ENCODE measurements around the gene PCDHGA8.
"Not testable (repeated sequence)": the region's sequence is repeated elsewhere in the genome, so short reads cannot be mapped to it uniquely, and the experiment has no call there.

PCDHGA8 gene

DNA sequence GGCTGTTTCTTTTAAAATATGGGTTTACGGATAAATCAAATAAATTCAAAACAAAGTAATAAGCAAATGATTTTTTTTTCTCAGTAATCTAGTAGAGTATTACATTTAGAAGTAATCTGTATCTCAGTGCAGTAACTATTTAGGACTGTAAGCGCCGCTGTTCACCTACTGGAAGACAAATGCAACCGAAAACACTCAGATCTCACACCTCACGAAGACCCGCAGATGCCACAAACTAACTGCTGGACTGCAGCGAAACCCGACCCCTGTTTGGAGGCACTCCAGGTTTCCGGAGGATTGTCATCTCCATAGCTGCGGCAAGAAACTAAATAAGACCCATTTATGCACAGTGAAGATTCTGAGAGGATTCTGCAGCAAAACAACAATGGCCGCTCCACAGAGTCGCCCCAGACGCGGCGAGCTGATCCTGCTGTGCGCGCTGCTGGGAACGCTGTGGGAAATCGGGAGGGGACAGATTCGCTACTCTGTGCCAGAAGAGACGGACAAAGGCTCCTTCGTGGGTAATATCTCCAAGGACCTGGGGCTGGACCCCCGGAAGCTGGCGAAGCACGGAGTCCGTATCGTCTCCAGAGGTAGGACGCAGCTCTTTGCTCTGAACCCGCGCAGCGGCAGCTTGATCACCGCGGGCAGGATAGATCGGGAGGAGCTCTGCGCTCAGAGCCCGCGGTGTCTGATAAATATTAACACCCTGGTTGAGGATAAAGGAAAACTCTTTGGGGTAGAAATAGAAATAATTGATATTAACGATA is at the start of gene PCDHGA8:
Gene PCDHGA8 (plus strand): TSS at position 205 of the 770 bp plus-strand sequence. CDS start 181 bp downstream, at position 386.
- DNase-seq (ENCODE audit: low read depth in 2 of 2): no peak

DNA sequence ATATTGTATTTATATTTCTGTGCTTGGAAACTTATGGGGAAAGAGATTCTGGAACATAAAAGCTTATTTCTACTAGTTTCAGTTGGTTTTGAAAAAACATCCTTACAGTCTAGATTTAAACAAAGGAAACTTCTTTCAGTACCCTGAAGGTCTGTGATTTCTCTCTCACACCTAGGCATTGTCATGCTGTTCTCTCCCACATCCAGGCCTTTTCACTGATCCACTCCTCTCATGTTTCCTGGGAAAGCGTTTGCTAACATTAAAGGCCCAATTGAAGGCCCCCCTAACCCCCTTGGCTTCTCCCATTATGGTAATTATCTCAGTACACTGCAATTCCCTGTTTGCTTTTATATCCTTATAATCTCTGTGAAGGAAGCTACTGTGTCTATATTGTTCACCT is 49.7 kb upstream of the PCDHGA8 start:
- no peak for DNase-seq (ENCODE audit: low read depth in 2 of 2)

DNA sequence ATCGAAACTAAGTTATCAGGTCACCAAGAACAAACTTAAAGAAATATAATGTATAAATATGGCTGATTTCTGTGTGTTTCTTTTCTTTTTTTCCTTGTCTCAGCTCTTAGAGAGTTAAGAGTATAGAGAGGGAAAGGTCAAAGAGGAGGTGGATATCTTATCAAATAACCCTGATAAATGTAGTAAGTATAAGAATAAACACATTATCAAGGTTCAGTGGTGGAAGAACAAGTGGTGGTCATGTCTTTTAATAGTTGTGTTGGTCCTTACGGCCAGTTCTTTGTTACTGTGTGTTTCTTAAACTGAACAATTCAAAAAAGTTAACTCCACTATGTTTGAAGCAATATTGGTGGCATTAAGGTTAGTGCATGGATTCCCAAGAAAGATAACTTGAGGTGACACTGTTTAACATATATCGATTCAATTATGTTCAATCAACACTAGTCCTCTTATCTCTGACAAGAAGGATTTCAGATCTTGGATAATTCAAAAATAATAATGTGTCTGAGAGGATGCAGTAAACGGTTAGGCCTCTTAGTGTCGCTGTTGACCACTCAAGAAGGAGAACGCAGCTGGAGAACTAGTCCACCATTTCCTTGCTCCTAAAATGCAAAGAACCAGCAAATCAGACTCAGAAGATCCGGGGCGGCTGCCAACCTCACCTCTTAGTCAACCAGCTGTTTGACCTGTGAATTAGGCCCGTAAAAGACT is 49.0 kb upstream of the PCDHGA8 start, which contains the start of gene PCDHGA3:
Gene PCDHGA3 (plus strand): TSS at position 588 of the 711 bp plus-strand sequence. CDS start 205 bp downstream, outside the sequence.
- no peak for DNase-seq (ENCODE audit: low read depth in 2 of 2)

DNA sequence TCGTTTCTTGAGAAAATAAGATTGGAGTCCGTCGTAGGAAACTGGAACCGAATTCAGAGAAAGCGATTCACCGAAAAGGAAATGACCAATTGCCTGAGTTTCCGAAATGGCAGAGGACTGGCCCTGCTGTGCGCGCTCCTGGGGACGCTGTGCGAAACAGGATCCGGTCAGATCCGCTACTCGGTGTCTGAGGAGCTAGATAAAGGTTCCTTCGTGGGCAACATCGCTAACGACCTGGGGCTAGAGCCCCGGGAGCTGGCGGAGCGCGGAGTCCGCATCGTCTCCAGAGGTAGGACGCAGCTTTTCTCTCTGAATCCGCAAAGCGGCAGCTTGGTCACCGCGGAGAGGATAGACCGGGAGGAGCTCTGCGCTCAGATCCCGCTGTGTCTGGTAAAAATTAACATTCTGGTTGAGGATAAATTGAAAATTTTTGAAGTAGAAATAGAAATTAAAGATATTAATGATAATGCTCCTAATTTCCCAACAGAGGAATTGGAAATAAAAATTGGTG is 48.4 kb upstream of the PCDHGA8 start:
- DNase-seq (ENCODE audit: low read depth in 2 of 2): no peak

DNA sequence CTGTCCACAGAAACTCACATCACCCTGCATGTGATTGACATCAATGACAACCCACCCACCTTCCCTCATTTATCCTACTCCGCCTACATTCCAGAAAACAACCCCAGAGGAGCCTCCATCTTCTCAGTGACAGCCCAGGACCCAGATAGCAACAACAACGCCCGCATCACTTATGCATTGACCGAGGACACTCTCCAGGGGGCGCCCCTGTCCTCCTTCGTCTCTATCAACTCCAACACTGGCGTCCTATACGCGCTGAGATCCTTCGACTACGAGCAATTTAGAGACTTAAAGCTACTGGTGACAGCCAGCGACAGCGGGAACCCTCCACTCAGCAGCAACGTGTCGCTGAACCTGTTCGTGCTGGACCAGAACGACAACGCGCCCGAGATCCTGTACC is 47.1 kb upstream of the PCDHGA8 start:
- DNase-seq (ENCODE audit: low read depth in 2 of 2): no peak

DNA sequence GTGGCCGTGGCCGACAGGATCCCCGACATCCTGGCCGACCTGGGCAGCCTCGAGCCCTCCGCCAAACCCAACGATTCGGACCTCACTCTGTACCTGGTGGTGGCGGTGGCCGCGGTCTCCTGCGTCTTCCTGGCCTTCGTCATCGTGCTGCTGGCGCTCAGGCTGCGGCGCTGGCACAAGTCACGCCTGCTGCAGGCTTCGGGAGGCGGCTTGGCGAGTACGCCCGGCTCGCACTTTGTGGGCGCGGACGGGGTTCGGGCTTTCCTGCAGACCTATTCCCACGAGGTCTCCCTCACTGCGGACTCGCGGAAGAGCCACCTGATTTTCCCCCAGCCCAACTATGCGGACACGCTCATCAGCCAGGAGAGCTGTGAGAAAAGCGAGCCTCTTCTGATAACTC is 46.4 kb upstream of the PCDHGA8 start:
- DNase-seq (ENCODE audit: low read depth in 2 of 2): not testable (repeated sequence)

DNA sequence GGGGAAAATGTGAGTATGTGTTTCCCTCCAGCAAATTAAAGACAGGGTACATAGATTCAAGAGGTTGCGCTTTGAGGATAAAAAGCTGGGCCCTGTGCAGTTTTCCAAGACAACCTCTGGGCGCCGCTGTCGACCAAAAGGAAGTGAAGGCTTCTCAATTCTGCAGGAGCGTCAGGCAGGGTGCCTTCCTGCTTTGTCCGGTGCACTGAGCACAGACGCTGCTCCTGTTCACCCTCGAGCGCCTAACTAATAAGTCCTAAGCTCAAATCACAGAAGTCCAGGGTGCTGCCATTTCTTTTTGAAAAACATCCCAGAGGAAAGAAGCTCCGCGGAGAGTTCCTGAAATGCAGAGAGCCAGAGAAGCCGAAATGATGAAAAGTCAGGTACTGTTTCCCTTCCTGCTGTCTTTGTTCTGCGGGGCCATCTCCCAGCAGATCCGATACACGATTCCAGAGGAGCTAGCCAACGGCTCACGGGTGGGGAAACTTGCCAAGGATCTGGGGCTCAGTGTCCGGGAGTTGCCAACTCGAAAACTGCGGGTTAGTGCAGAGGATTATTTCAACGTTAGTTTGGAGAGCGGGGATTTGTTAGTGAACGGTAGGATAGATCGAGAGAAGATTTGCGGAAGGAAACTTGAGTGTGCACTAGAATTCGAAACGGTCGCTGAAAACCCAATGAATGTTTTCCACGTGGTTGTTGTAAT is 42.4 kb upstream of the PCDHGA8 start, which contains the start of gene PCDHGB1:
Gene PCDHGB1 (plus strand): TSS at position 183 of the 703 bp plus-strand sequence. CDS start 162 bp downstream, at position 345.
- DNase-seq (ENCODE audit: low read depth in 2 of 2): no peak

DNA sequence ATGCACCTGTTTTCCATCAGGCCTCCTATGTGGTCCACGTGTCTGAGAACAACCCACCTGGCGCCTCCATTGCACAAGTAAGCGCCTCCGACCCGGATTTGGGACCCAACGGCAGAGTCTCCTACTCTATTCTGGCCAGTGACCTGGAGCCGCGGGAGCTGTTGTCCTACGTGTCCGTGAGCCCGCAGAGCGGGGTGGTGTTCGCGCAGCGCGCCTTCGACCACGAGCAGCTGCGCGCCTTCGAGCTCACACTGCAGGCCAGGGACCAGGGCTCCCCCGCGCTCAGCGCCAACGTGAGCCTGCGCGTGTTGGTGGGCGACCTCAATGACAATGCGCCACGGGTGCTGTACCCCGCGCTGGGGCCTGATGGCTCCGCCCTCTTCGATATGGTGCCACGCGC is 40.8 kb upstream of the PCDHGA8 start:
- no peak for DNase-seq (ENCODE audit: low read depth in 2 of 2)

DNA sequence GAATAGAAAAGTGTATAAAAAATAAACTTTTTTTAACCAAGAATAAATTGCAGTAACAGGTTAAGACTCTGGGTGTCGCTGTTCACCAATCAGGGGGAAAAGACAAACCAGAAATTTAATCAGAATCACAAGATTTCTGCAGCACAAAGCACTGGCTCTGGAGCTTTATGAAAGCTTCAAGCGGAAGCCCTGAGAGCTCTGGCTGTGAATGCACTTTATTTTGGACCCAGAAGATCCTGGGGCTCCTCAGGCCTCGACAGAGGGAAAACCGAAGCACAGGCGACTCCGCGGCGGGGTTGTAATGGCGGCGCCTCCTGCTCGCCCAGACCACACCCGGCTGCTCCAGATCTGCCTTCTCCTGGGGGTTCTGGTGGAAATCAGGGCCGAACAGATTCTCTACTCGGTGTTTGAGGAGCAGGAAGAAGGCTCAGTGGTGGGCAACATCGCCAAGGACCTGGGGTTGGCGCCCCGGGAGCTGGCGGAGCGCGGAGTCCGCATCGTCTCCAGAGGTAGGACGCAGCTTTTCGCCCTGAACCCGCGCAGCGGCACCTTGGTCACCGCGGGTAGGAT is 37.4 kb upstream of the PCDHGA8 start, which contains the start of gene PCDHGA4:
Gene PCDHGA4 (plus strand): TSS at position 122 of the 570 bp plus-strand sequence. CDS start 87 bp downstream, at position 209.
- no peak for DNase-seq (ENCODE audit: low read depth in 2 of 2)

DNA sequence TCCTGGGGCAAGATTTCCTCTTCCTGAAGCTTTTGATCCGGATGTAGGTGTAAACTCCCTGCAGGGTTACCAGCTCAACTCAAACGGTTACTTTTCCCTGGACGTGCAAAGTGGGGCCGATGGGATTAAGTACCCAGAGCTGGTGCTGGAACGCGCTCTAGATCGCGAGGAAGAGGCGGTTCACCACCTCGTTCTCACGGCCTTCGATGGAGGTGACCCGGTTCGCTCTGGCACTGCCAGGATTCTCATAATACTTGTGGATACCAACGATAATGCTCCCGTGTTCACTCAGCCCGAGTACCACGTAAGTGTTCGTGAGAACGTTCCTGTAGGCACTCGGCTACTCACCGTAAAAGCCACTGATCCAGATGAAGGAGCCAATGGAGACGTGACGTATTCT is 36.8 kb upstream of the PCDHGA8 start:
- DNase-seq (ENCODE audit: low read depth in 2 of 2): no peak

DNA sequence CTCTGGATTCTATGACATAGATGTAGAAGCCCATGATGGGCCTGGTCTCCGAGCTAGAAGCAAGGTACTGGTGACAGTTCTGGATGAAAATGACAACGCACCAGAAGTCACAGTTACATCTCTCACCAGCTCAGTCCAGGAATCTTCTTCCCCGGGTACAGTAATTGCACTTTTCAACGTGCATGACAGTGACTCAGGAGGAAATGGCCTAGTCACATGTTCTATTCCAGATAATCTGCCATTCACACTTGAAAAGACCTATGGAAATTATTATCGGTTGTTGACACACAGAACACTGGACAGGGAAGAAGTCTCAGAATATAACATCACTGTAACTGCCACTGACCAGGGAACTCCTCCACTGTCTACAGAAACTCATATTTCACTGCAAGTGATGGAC is 36.3 kb upstream of the PCDHGA8 start:
- no peak for DNase-seq (ENCODE audit: low read depth in 2 of 2)

DNA sequence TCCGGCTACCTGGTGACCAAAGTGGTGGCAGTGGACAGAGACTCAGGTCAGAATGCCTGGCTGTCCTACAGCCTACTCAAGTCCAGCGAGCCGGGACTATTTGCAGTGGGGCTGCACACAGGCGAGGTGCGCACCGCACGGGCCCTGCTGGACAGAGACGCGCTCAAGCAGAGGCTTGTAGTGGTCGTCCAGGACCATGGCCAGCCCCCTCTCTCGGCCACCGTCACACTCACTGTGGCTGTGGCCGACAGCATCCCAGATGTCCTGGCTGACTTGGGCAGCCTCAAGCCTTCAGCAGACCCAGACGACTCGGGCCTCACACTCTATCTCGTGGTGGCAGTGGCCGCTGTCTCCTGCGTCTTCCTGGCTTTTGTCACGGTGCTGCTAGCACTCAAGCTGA is 35.5 kb upstream of the PCDHGA8 start:
- no peak for DNase-seq (ENCODE audit: low read depth in 2 of 2)

DNA sequence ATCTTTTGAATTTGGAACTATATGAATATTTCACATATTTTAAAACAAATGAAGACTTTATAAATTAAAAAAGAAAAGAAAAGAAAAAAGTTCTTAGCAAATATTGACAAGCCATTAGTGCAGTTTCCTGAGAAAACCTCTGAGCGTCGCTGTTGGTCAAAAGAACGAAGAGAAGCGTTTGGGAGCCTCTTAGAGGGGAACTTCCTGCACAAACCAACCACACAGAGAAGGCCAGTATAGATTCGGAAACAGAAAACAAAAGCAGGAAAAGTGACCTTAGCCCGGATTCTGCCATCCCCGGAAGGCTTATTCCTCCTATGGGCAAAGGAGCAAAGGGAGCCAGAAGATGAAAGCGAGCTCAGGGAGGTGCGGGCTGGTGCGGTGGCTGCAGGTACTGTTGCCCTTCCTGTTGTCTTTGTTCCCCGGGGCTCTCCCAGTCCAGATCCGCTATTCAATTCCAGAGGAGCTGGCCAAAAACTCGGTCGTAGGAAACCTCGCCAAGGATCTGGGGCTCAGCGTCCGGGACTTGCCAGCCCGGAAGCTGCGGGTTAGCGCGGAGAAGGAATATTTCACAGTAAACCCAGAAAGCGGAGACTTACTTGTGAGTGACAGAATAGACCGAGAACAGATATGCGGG is 32.5 kb upstream of the PCDHGA8 start, which contains the start of gene PCDHGB2:
Gene PCDHGB2 (plus strand): TSS at position 205 of the 637 bp plus-strand sequence. CDS start 142 bp downstream, at position 347.
- no peak for DNase-seq (ENCODE audit: low read depth in 2 of 2)

DNA sequence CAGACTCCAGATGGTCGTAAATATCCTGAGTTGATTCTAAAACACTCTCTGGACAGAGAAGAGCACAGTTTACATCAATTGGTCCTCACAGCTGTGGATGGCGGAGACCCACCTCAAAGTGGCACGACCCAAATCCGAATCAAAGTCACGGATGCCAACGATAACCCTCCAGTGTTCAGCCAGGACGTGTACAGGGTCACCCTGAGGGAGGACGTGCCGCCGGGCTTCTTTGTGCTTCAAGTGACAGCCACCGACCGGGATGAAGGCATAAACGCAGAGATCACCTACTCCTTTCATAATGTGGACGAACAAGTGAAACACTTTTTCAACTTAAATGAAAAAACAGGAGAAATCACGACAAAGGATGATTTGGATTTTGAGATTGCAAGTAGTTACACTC is 31.7 kb upstream of the PCDHGA8 start:
- DNase-seq (ENCODE audit: low read depth in 2 of 2): no peak

DNA sequence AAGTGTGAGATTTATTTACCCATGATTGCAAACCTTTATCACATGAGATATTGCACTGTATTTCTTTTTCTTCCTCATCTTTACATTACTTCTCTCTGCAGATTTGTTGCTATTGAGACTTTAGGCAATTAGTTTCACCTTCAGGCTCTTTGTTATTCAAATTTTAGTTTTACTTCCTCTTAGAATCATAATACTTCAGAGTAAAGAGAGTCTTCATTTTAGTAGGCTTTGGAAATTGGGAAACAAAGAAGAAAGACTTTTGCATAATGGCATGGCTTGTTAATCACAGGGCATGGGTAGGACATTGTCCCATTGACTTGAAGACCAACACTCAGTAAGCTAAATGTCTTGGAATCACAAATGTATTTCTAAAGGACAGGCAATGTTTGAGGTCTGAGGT is 29.7 kb upstream of the PCDHGA8 start:
- no peak for DNase-seq (ENCODE audit: low read depth in 2 of 2)

DNA sequence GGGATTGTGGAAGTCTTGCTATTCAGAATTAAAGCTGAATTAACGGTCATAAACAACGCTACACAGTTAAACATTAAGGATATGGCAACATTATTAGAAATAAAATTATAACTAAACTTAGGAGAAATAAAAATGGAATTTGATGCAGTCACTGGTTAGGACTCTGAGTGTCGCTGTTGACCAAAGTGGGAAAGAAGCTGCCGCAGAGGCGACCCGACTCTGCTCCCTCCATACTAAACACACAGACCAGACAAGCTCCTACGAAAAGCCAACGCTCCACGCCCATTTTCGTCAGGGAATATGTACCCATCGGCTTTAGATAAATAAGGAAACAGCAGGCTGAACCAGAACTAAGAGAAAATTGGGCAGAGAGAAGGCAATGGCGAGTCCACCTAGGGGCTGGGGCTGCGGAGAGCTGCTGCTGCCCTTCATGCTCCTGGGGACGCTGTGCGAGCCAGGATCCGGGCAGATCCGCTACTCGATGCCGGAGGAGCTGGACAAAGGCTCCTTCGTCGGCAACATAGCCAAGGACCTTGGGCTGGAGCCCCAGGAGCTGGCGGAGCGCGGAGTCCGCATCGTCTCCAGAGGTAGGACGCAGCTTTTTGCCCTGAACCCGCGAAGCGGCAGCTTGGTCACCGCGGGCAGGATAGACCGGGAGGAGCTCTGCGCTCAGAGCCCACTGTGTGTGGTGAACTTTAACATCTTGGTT is 28.3 kb upstream of the PCDHGA8 start, which contains the start of gene PCDHGA5:
Gene PCDHGA5 (plus strand): TSS at position 211 of the 709 bp plus-strand sequence. CDS start 169 bp downstream, at position 380.
- no peak for DNase-seq (ENCODE audit: low read depth in 2 of 2)

DNA sequence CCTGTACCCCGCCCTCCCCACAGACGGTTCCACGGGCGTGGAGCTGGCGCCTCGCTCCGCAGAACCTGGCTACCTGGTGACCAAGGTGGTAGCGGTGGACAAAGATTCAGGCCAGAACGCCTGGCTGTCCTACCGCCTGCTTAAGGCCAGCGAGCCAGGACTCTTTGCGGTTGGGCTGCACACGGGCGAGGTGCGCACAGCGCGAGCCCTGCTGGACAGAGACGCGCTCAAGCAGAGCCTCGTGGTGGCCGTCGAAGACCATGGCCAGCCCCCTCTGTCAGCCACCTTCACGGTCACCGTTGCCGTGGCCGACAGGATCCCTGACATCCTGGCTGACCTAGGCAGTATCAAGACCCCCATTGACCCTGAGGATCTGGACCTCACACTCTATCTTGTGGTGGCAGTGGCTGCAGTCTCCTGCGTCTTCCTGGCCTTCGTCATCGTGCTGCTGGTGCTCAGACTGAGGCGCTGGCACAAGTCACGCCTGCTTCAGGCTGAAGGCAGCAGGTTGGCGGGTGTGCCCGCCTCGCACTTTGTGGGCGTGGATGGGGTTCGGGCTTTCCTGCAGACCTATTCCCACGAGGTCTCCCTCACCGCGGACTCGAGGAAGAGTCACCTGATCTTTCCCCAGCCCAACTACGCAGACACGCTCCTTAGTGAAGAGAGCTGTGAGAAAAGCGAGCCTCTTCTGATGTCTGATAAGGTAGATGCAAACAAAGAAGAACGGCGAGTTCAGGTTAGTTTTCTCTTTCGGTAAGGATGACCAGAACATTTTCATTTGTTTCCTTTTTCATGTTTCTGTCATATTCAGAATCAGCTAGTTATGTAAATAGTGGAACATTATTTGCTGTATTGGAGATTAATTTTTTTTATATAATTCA is 26.2 kb upstream of the PCDHGA8 start:
- no peak for DNase-seq (ENCODE audit: low read depth in 2 of 2)

DNA sequence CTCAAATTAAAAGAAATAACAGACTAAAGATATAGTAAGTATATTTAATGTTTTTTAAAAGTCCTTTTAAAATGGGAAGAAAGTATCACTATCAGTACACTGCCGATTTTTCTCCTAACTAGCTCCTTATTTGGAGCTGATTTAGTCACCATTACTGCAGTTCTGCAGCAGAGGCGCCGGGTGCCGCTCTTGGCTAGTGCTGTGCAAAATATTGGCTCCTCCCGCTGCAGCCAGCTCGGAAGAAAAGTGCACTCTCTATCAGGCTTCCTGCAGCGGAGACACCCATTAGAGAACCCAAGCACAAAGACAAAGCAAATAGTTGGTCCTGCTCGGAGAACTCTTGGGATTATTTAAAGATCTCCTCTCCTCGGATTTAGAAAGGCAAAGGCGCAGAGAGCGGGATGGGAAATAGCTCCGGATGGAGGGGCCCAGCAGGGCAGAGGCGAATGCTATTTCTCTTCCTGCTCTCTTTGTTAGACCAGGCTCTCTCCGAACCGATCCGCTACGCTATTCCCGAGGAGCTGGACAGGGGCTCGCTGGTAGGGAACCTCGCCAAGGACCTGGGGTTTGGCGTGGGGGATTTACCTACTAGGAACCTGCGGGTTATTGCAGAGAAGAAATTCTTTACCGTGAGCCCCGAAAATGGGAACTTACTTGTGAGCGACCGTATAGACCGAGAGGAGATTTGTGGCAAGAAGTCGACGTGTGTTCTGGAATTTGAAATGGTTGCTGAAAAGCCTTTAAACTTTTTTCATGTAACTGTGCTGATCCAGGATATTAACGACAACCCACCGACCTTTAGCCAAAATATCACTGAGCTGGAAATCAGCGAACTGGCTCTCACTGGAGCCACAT is 22.2 kb upstream of the PCDHGA8 start, which contains the start of gene PCDHGB3:
Gene PCDHGB3 (plus strand): TSS at position 249 of the 855 bp plus-strand sequence. CDS start 153 bp downstream, at position 402.
- DNase-seq (ENCODE audit: low read depth in 2 of 2): no peak

Data from stimulated activated CD4-positive, alpha-beta T cell treated with anti-CD3 and anti-CD28 coated beads, Interleukin-4, amount 100 ng/mL, for 48 hours (primary cell).